Measurements from ENCODE around the gene LCK. TPM values are rescaled to one million over a fixed set of nuclear protein-coding genes. Genes with fewer than 3 reads are reported as not detected.

LCK gene
- total RNA-seq, 4 donors from 2014 or later: 0.26 to 3.9 (median 1.4) TPM

DNA sequence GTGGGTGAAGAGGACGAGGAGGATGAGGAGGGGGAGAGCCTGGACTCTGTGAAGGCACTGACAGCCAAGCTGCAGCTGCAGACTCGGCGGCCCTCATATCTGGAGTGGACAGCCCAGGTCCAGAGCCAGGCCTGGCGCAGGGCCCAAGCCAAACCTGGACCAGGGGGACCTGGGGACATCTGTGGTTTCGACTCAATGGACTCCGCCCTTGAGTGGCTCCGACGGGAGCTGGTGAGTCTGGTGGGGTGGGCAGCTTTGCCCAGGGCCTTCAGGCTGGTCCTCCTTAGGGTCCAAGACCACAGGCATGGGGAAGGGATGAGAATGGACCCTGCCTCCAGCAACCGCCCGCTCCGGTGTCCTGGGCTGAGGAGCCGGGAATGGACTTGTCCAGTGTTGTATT lies 3.6 kb upstream of the LCK start:
- no peaks in the 10 kb centered on the region for H3K9me3 ChIP-seq
- 72% methylated on average over 8 of the region's 12 CpGs for WGBS
- H3K27me3 ChIP-seq: no peaks in the 10 kb centered on the region
- H3K27ac ChIP-seq: peak overlapping the region; percentile 23
- no peak overlapping the region for H3K4me3 ChIP-seq
- TF ChIP-seq POLR2A (IDR thresholded peaks at IDR 0.05): no peak
- no peak for TF ChIP-seq POLR2AphosphoS5 (IDR thresholded peaks at IDR 0.05)
- TF ChIP-seq EP300 (IDR thresholded peaks at IDR 0.05): no peak
- H3K4me1 ChIP-seq: peaks cover 36% of the 10 kb centered on the region
- peak in 1 of 2 donors; percentile 66 for DNase-seq (ENCODE audit: low spot score in 2 of 2)
- no peaks in the 10 kb centered on the region for H3K36me3 ChIP-seq

DNA sequence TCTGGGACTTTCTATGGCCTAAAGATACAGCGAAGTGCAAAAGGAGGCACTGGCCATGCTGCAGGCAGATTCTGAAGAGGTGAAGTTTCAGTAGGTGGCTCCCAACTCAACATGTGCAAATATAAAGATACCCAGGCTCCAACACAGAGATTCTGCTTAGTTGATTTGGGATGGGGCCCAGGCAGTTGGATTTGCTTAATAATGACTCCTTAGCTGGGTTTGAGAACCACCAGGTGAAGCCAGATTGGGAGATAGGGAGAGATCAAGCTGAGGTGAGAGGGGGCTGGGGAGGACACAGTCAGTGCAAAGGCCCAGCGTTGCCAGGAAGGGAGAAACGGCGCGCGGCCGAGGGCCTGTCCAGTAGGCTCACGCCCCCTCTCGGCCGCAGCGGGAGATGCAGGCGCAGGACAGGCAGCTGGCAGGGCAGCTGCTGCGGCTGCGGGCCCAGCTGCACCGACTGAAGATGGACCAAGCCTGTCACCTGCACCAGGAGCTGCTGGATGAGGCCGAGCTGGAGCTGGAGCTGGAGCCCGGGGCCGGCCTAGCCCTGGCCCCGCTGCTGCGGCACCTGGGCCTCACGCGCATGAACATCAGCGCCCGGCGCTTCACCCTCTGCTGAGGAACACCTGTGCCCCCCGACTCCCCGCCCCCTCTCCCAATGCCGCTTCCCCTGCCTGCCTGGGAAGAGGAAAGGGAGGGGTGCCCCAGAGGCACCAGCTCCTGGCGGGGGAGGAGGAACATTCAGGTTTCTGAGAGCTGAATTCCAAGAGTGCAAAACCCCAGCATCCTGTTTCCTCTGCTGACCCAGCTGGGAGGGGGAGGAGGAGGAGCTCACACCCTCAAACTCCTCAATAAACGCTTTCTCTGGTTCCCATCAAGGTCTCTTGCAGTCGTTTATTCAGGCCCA lies 2.8 kb upstream of the LCK start:
- Histone ChIP-seq H3K4me3 (no peak overlapping the region), H3K4me1 (peaks cover 32% of the 10 kb centered on the region), H3K36me3 (no peaks in the 10 kb centered on the region), H3K27me3 (no peaks in the 10 kb centered on the region), H3K9me3 (no peaks in the 10 kb centered on the region), H3K27ac (no peak overlapping the region)
- peak; percentile 90 to 92 for DNase-seq (ENCODE audit: low spot score in 2 of 2)
- TF ChIP-seq POLR2A (IDR thresholded peaks at IDR 0.05): no peak
- no peak for TF ChIP-seq EP300 (IDR thresholded peaks at IDR 0.05)
- TF ChIP-seq, protein P1, sequence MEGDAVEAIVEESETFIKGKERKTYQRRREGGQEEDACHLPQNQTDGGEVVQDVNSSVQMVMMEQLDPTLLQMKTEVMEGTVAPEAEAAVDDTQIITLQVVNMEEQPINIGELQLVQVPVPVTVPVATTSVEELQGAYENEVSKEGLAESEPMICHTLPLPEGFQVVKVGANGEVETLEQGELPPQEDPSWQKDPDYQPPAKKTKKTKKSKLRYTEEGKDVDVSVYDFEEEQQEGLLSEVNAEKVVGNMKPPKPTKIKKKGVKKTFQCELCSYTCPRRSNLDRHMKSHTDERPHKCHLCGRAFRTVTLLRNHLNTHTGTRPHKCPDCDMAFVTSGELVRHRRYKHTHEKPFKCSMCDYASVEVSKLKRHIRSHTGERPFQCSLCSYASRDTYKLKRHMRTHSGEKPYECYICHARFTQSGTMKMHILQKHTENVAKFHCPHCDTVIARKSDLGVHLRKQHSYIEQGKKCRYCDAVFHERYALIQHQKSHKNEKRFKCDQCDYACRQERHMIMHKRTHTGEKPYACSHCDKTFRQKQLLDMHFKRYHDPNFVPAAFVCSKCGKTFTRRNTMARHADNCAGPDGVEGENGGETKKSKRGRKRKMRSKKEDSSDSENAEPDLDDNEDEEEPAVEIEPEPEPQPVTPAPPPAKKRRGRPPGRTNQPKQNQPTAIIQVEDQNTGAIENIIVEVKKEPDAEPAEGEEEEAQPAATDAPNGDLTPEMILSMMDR (IDR thresholded peaks at IDR 0.05): peak; percentile 39 to 94
- no peak for TF ChIP-seq POLR2AphosphoS5 (IDR thresholded peaks at IDR 0.05)
- 10% methylated on average over 15 of the region's 31 CpGs for WGBS

DNA sequence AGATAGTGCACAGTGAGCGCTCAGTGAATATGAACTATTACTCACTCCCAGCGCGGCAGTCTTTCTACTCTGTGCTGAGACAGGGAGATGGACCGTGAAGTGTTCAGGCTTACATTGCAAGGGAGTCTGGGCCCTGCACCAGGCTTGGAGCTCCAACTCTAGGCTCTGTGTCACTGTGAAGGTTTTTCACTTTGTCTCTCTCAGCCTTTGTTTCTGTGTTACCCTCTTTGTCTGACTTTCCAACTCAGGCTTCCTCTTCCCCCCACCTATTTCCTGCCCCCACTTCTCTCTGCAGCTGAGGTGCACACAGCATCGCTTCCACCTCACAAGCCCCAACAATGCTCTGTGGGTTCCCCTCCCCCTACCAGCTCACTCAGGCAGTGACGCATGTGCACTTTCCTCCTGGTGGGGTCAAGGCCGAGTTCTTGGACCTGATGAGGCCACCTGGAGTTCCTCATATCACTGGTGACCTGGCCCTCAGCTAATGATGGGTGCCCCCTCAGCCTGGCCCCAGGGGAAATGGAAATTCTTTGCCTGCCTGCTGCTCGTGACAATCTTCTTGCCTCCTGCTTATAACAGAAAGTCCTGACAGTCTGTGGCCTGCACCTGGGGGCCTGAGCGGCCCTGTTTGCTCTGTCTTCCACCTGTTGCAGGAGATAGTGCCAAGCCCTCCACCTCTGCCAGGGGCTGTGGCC lies 1.1 kb upstream of the LCK start:
- DNase-seq (ENCODE audit: low spot score in 2 of 2): peak; percentile 67 to 79
- Histone ChIP-seq H3K4me3 (no peak overlapping the region), H3K27ac (peak overlapping the region; percentile 47), H3K4me1 (peaks cover 32% of the 10 kb centered on the region), H3K27me3 (no peaks in the 10 kb centered on the region), H3K36me3 (no peaks in the 10 kb centered on the region), H3K9me3 (no peaks in the 10 kb centered on the region)
- TF ChIP-seq POLR2A (IDR thresholded peaks at IDR 0.05): no peak
- no peak for TF ChIP-seq POLR2AphosphoS5 (IDR thresholded peaks at IDR 0.05)
- TF ChIP-seq, protein P1 (IDR thresholded peaks at IDR 0.05): no peak
- no peak for TF ChIP-seq EP300 (IDR thresholded peaks at IDR 0.05)
- 59% methylated on average over 9 of the region's 9 CpGs for WGBS

DNA sequence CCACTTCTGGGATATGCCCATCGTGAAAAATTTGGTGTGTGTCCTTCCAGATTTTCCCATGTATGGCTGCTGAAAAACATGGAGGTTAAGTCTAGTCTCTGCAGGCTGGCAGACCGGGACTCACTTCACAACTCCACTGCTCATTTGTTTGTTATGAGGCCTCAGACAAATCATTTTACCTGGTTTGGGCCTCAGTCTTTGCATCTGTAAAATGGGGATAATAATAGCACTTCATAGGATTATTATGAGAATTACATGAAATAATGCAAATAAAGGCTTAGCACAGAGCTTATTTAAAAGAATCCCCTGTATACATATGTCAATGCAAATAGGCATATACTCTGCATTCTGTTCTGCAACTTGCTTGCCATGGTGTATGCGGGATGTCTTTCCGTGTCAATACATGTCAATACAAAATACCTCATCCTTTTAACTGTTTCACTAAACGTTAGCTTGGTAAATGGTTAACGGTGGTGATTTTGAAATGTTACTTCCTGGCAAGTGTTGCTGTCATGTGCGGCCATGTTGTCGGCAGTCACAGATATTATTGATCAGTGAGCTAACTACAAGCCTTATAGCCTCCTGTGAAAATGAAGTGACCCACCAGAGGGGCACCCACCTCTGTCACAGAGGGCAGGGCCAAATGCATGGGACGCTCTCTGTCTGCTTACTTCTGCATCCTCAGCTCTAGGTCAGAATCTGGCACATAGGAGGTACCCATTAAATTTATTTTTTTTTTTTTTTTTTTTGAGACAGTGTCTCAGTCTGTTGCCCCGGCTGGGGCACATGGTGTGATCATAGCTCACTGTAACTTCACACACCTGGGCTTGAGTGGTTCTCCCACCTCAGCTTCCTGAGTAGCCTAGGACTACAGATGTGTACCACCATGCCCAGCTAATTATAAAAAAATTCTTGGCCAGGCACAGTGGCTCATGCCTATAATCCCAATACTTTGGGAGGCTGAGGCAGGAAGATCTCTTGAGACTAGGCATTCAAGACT lies 4.3 kb downstream of the LCK start:
- peaks cover 3% of the 10 kb centered on the region for H3K4me1 ChIP-seq
- H3K36me3 ChIP-seq: no peaks in the 10 kb centered on the region
- H3K27ac ChIP-seq: no peak overlapping the region
- TF ChIP-seq, protein P1 (IDR thresholded peaks at IDR 0.05): no peak
- TF ChIP-seq POLR2AphosphoS5 (IDR thresholded peaks at IDR 0.05): no peak
- no peak for TF ChIP-seq POLR2A (IDR thresholded peaks at IDR 0.05)
- no peak for TF ChIP-seq EP300 (IDR thresholded peaks at IDR 0.05)
- 79% methylated on average over 10 of the region's 10 CpGs for WGBS
- no peaks in the 10 kb centered on the region for H3K27me3 ChIP-seq
- DNase-seq (ENCODE audit: low spot score in 2 of 2): no peak
- no peaks in the 10 kb centered on the region for H3K9me3 ChIP-seq
- no peak overlapping the region for H3K4me3 ChIP-seq
